Astrocyte of the spinal cord (primary cell): ENCODE results near the gene ZBTB48.

Experiments used
- DNase-seq: peaks from one replicate; pipeline ENCODE4 v3.0.0; 2011; ENCODE audit warnings: low read depth, low spot score
- H3K4me3 ChIP-seq: 2 replicates; pipeline ENCODE4 v1.5.1; 2011; ENCODE audit warnings: low read depth, mild to moderate bottlenecking, low read length, moderate library complexity
- in situ Hi-C: cut with HindIII; loops from 2 replicates; pipeline ENCODE4 v1.10.0; 2017; ENCODE audit warnings: low sequenced_read_pairs
- TF ChIP-seq, protein P1 (sequence below): IDR thresholded peaks from 2 replicates; pipeline ENCODE4 v1.5.1; 2012; ENCODE audit warnings: low read depth, mild to moderate bottlenecking, low read length, inconsistent platforms

ZBTB48 gene

GRCh38 chr1:6538956-6539355, 40.8 kb upstream of the ZBTB48 start:
- peak; percentile 82 for DNase-seq
- TF ChIP-seq, protein P1, sequence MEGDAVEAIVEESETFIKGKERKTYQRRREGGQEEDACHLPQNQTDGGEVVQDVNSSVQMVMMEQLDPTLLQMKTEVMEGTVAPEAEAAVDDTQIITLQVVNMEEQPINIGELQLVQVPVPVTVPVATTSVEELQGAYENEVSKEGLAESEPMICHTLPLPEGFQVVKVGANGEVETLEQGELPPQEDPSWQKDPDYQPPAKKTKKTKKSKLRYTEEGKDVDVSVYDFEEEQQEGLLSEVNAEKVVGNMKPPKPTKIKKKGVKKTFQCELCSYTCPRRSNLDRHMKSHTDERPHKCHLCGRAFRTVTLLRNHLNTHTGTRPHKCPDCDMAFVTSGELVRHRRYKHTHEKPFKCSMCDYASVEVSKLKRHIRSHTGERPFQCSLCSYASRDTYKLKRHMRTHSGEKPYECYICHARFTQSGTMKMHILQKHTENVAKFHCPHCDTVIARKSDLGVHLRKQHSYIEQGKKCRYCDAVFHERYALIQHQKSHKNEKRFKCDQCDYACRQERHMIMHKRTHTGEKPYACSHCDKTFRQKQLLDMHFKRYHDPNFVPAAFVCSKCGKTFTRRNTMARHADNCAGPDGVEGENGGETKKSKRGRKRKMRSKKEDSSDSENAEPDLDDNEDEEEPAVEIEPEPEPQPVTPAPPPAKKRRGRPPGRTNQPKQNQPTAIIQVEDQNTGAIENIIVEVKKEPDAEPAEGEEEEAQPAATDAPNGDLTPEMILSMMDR: no peak
- in situ Hi-C loops: no loop called here
- no peak overlapping the region for H3K4me3 ChIP-seq

GRCh38 chr1:6544831-6545230, 35.0 kb upstream of the ZBTB48 start:
- TF ChIP-seq, protein P1: no peak
- peak; percentile 82 for DNase-seq
- in situ Hi-C loops: no loop called here
- no peak overlapping the region for H3K4me3 ChIP-seq

DNA sequence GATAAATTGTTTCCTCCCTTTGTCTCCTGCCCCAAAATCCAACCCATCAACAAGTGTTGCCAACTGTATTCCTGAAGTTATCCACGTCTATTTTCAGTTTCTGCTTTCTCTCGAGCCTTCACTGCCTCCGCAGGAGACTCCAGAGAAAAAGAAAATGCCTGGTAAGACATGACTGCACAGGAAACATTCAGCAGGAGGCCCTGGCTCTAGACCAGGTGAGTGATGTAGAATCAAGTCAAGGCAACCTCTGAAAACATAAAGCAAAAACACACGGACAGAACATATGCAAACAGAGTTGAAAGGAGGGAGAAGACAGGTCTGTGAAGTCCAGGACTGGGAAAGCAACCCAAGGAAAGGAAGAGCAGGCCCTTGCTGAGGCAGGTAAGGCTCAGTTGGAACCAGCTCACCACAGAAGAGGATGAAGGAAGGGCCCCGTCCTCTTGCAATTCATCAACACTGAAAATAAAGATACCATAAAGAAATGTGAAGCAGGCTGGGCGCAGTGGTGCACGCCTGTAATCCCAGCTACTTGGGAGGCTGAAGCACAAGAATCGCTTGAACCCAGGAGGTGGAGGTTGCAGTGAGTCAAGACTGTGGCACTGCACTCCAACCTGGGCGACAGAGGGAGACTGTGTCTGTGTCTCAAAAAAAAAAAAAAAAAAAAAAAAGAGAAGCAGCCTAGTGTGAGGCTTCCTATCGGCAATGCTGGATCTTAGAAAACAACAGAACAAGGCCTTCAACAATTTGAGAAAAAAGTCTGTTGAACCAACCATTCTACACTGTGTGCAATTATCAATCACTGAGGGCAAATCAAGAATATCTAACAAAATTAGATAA, 34.3 kb upstream of the ZBTB48 start:
- DNase-seq: peak; percentile 91

DNA sequence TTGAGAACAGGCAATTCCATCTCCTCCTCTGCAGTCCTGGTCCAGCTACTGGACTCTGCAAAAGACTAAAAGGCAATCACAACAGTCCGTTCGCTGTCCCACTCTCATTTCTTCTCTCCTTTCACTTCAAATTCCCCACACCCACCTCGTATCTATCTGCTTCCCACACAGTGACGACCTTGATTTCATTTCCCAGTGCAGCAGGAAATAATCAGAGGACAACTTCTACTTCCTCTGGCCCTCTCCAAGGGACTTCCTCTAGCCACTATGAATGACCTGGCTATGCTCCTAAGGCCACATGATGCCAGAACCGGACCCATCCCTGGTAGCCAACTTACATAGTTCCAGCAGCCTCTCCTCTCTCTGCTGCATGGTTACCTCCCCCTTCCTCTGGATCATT, 33.5 kb upstream of the ZBTB48 start:
- no peak overlapping the region for H3K4me3 ChIP-seq
- no peak for DNase-seq
- in situ Hi-C loops: no loop called here
- TF ChIP-seq, protein P1: no peak

More for the DNA sequence above, 34.3 kb upstream of the ZBTB48 start:
- TF ChIP-seq, protein P1: no peak
- in situ Hi-C loops: no loop called here
- H3K4me3 ChIP-seq: no peak overlapping the region

DNA sequence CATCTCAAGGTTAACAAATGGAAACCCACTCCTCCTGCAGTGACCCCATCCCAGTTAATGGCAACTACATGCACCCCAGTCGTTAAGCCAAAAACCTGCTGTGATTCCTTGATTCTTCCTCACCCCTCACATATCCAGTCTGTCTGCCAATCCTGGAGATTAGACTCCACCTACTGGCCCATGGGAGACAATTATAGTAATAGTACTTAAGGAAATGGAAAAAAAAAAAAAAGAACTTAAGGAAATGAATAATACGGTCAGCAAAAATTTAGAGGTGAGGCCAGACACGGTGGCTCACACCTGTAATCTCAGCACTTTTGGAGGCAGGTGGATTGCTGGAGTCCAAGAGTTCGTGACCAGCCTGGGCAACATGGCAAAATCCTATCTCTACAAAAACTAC, 32.5 kb upstream of the ZBTB48 start:
- peak; percentile 42 for DNase-seq
- H3K4me3 ChIP-seq: no peak overlapping the region
- in situ Hi-C loops: no loop called here
- TF ChIP-seq, protein P1: peak; percentile 14

DNA sequence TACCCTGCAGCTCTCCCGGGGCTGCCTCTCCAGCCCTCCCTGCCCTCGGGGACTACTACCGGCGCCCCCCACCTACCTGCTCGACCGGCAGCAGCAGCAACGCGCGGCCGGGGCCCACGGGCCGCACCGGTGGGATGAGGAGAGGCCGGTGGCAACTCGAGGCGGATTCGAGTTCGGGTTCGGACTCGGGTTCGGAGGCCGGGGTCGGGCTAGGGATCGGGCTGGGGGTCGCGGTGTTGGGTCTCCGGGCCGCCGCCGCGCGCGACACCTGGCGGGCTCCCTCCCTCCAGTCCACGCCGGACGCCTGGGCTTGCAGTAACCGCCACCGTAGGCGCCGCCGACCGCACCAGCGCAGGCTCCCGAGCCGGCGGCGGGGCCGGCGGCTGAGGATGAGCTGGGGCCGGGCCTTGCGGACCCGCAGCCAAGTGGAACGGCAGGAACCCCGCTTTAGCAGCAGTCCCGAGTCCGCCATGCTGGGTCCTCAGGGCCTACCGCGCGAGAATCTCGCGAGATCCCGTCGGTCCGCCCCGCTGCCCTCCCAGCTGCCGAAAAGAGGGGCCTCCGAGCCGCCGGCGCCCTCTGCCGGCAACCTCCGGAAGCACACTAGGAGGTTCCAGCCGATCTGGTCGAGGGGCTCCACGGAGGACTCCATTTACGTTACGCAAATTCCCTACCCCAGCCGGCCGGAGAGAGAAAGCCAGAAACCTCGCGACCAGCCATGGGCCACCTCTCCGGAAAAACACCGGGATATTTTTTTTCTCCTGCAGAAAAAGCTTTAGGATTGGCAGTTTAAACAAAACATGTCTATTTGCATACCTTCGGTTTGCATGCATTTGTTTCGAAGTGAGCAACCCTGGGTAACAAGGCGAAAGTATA, 25.5 kb upstream of the ZBTB48 start, which contains the start of gene NOL9:
Gene NOL9, minus strand, starts transcription at position 483 of the 876 bp plus-strand sequence. Its CDS starts 11 bp downstream, at position 472.
- TF ChIP-seq, protein P1: peak; percentile 96
- peak within 1 kb of the TSS; percentile 94 for H3K4me3 ChIP-seq
- in situ Hi-C loops: no loop called here
- peak; percentile 90 for DNase-seq
